WTC11 (cell line): ENCODE measurements around the gene DGKZ. TPM values are rescaled to one million over a fixed set of nuclear protein-coding genes. Genes with fewer than 3 reads are reported as not detected.

Experiments used
- ATAC-seq: fragments of 200-7000 bp; cut with Tn5 transposase; 2 replicates; pipeline ENCODE4 v1.10.0; 2021; ENCODE audit warnings: mild to moderate bottlenecking, moderate library complexity
- CTCF ChIA-PET: fragments of 300-600 bp; sonication (Branson Sonifier 250); formaldehyde crosslinking; loops from one replicate; lab custom pipeline; 2021; ENCODE audit warnings: antibody characterized with exemption; lab: Charles Lee
- POLR2A ChIA-PET: fragments of 350-600 bp; sonication (Branson Sonifier 250); formaldehyde crosslinking; loops from one replicate; lab custom pipeline; 2021; ENCODE audit warnings: antibody characterized with exemption; lab: Charles Lee
- DNase-seq: peaks from one replicate; pipeline ENCODE4 v3.0.0; 2021; ENCODE audit warnings: low spot score
- H3K27ac Mint-ChIP-seq: 2 replicates; pipeline ENCODE4 v1.8.0; 2021; ENCODE audit warnings: mixed read lengths
- H3K27me3 Mint-ChIP-seq: 2 replicates; pipeline ENCODE4 v1.8.0; 2021; ENCODE audit warnings: low read depth, mild to moderate bottlenecking, moderate library complexity, mixed read lengths
- H3K36me3 Mint-ChIP-seq: 2 replicates; pipeline ENCODE4 v1.8.0; 2021; ENCODE audit warnings: mixed read lengths
- H3K4me1 Mint-ChIP-seq: 2 replicates; pipeline ENCODE4 v1.8.0; 2022; ENCODE audit warnings: mixed read lengths
- H3K4me3 Mint-ChIP-seq: 2 replicates; pipeline ENCODE4 v1.8.0; 2021; ENCODE audit warnings: mild to moderate bottlenecking, moderate library complexity, mixed read lengths
- H3K9me3 Mint-ChIP-seq: 2 replicates; pipeline ENCODE4 v1.8.0; 2021; ENCODE audit warnings: mixed read lengths
- AR ChIP-seq: fragments of 250-450 bp; sonication (Bioruptor Pico); IDR thresholded peaks from 2 replicates; pipeline ENCODE4 v1.9.0; 2021; ENCODE audit warnings: mild to moderate bottlenecking
- ATF2 ChIP-seq: sonication (generic); formaldehyde crosslinking; IDR thresholded peaks from 2 replicates; pipeline ENCODE4 v1.8.1; 2022; ENCODE audit warnings: low read depth, missing genetic modification reagents, borderline replicate concordance
- CREB1 ChIP-seq: sonication (generic); formaldehyde crosslinking; IDR thresholded peaks from 2 replicates; pipeline ENCODE4 v1.8.0; 2023; ENCODE audit warnings: mild to moderate bottlenecking, missing genetic modification reagents
- EMX1 ChIP-seq: fragments of 250-450 bp; sonication (Bioruptor Pico); IDR thresholded peaks from 2 replicates; pipeline ENCODE4 v1.8.0; 2021; ENCODE audit warnings: mild to moderate bottlenecking
- HMGXB4 ChIP-seq: sonication (generic); formaldehyde crosslinking; IDR thresholded peaks from 2 replicates; pipeline ENCODE4 v1.8.1; 2023; ENCODE audit warnings: mild to moderate bottlenecking, moderate library complexity, missing genetic modification reagents
- IRF2 ChIP-seq: sonication (generic); formaldehyde crosslinking; IDR thresholded peaks from 2 replicates; pipeline ENCODE4 v1.8.0; 2022; ENCODE audit warnings: low read depth, missing genetic modification reagents, borderline replicate concordance
- NFE2L1 ChIP-seq: sonication (generic); formaldehyde crosslinking; IDR thresholded peaks from 2 replicates; pipeline ENCODE4 v1.8.1; 2023; ENCODE audit warnings: missing genetic modification reagents
- NFYB ChIP-seq: sonication (generic); formaldehyde crosslinking; conservative IDR thresholded peaks from 2 replicates; pipeline ENCODE4 v1.8.0; 2022; ENCODE audit warnings: low read depth, missing genetic modification reagents
- OVOL2 ChIP-seq: fragments of 250-450 bp; sonication (Bioruptor Pico); IDR thresholded peaks from 2 replicates; pipeline ENCODE4 v1.9.0; 2021; ENCODE audit warnings: mild to moderate bottlenecking, borderline replicate concordance
- PRRX2 ChIP-seq: fragments of 250-450 bp; sonication (Bioruptor Pico); IDR thresholded peaks from 2 replicates; pipeline ENCODE4 v1.8.0; 2021; ENCODE audit warnings: mild to moderate bottlenecking
- RELA ChIP-seq: sonication (generic); formaldehyde crosslinking; IDR thresholded peaks from 2 replicates; pipeline ENCODE4 v1.8.1; 2022; ENCODE audit warnings: missing genetic modification reagents, mild to moderate bottlenecking, borderline replicate concordance
- ZNF281 ChIP-seq: sonication (generic); formaldehyde crosslinking; IDR thresholded peaks from 2 replicates; pipeline ENCODE4 v1.8.0; 2023; ENCODE audit warnings: mild to moderate bottlenecking, missing genetic modification reagents
- ZNF396 ChIP-seq: fragments of 250-450 bp; sonication (Bioruptor Pico); IDR thresholded peaks from 2 replicates; pipeline ENCODE4 v1.8.0; 2021; ENCODE audit warnings: mild to moderate bottlenecking, moderate library complexity, borderline replicate concordance
- ZNF416 ChIP-seq: fragments of 250-450 bp; sonication (Bioruptor Pico); IDR thresholded peaks from 2 replicates; pipeline ENCODE4 v1.9.0; 2021; ENCODE audit warnings: mild to moderate bottlenecking, inconsistent platforms
- total RNA-seq: library from RNA; stranded (reverse); gene quantifications from 3 replicates; pipeline ENCODE4 v1.2.3, GENCODE V29; 2021
- TF ChIP-seq, protein P1 (sequence below): sonication (generic); formaldehyde crosslinking; conservative IDR thresholded peaks from 2 replicates; pipeline ENCODE4 v1.8.1; 2022; ENCODE audit warnings: mild to moderate bottlenecking, missing genetic modification reagents
- TF ChIP-seq, protein P2 (sequence below): sonication (generic); formaldehyde crosslinking; IDR thresholded peaks from 2 replicates; pipeline ENCODE4 v1.8.1; 2022; ENCODE audit warnings: low read depth, mild to moderate bottlenecking, moderate library complexity, missing genetic modification reagents, borderline replicate concordance
- TF ChIP-seq, protein P3 (sequence below): sonication (generic); formaldehyde crosslinking; IDR thresholded peaks from 2 replicates; pipeline ENCODE4 v1.8.1; 2022; ENCODE audit warnings: mild to moderate bottlenecking, moderate library complexity, missing genetic modification reagents
- TF ChIP-seq, protein P4 (sequence below): sonication (generic); formaldehyde crosslinking; IDR thresholded peaks from 2 replicates; pipeline ENCODE4 v1.8.0; 2022; ENCODE audit warnings: mild to moderate bottlenecking, missing genetic modification reagents
- TF ChIP-seq, protein P5 (sequence below): fragments of 200-600 bp; IDR thresholded peaks from 2 replicates; pipeline ENCODE4 v1.8.0; 2022; ENCODE audit warnings: antibody characterized with exemption

The DGKZ gene
- total RNA-seq, 1 experiment from 2014 or later, result 139 TPM

- ChIA-PET POLR2A (no interaction called here), CTCF (interaction anchor here (1.5 to 1.8 kb wide), 3 partner anchors 10 to 109 kb away, joined by 4 to 6 read pairs (median 5); no protein-coding TSS in a partner anchor)
- ATAC-seq (no peak), DNase-seq (no peak)
- Mint-ChIP-seq H3K4me1 (peaks cover 6% of the 10 kb centered on the region), H3K27ac (no peak overlapping the region), H3K4me3 (no peak overlapping the region), H3K36me3 (peaks cover 4% of the 10 kb centered on the region; the same call in 1 of the 2 replicates), H3K9me3 (no peaks in the 10 kb centered on the region), H3K27me3 (no peaks in the 10 kb centered on the region)
- TF ChIP-seq ATF2, result no peak
- no peak for TF ChIP-seq ZNF416
- TF ChIP-seq, protein P1, sequence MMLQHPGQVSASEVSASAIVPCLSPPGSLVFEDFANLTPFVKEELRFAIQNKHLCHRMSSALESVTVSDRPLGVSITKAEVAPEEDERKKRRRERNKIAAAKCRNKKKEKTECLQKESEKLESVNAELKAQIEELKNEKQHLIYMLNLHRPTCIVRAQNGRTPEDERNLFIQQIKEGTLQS (CRISPR knock-in tag), result no peak
- TF ChIP-seq NFYB, result no peak
- TF ChIP-seq, protein P2, sequence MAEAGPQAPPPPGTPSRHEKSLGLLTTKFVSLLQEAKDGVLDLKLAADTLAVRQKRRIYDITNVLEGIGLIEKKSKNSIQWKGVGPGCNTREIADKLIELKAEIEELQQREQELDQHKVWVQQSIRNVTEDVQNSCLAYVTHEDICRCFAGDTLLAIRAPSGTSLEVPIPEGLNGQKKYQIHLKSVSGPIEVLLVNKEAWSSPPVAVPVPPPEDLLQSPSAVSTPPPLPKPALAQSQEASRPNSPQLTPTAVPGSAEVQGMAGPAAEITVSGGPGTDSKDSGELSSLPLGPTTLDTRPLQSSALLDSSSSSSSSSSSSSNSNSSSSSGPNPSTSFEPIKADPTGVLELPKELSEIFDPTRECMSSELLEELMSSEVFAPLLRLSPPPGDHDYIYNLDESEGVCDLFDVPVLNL (CRISPR knock-in tag), result no peak
- TF ChIP-seq ZNF396 (CRISPR knock-in tag), result no peak
- TF ChIP-seq, protein P3, sequence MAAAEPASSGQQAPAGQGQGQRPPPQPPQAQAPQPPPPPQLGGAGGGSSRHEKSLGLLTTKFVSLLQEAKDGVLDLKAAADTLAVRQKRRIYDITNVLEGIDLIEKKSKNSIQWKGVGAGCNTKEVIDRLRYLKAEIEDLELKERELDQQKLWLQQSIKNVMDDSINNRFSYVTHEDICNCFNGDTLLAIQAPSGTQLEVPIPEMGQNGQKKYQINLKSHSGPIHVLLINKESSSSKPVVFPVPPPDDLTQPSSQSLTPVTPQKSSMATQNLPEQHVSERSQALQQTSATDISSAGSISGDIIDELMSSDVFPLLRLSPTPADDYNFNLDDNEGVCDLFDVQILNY, result no peak
- TF ChIP-seq, protein P4, sequence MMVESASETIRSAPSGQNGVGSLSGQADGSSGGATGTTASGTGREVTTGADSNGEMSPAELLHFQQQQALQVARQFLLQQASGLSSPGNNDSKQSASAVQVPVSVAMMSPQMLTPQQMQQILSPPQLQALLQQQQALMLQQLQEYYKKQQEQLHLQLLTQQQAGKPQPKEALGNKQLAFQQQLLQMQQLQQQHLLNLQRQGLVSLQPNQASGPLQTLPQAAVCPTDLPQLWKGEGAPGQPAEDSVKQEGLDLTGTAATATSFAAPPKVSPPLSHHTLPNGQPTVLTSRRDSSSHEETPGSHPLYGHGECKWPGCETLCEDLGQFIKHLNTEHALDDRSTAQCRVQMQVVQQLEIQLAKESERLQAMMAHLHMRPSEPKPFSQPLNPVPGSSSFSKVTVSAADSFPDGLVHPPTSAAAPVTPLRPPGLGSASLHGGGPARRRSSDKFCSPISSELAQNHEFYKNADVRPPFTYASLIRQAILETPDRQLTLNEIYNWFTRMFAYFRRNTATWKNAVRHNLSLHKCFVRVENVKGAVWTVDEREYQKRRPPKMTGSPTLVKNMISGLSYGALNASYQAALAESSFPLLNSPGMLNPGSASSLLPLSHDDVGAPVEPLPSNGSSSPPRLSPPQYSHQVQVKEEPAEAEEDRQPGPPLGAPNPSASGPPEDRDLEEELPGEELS (CRISPR knock-in tag), result no peak
- TF ChIP-seq OVOL2 (CRISPR knock-in tag), result no peak
- TF ChIP-seq, protein P5, sequence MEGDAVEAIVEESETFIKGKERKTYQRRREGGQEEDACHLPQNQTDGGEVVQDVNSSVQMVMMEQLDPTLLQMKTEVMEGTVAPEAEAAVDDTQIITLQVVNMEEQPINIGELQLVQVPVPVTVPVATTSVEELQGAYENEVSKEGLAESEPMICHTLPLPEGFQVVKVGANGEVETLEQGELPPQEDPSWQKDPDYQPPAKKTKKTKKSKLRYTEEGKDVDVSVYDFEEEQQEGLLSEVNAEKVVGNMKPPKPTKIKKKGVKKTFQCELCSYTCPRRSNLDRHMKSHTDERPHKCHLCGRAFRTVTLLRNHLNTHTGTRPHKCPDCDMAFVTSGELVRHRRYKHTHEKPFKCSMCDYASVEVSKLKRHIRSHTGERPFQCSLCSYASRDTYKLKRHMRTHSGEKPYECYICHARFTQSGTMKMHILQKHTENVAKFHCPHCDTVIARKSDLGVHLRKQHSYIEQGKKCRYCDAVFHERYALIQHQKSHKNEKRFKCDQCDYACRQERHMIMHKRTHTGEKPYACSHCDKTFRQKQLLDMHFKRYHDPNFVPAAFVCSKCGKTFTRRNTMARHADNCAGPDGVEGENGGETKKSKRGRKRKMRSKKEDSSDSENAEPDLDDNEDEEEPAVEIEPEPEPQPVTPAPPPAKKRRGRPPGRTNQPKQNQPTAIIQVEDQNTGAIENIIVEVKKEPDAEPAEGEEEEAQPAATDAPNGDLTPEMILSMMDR, result no peak
- TF ChIP-seq HMGXB4 (CRISPR knock-in tag), result no peak
These were observed 73.2 kb downstream of the DGKZ start for GRCh38 chr11:46420513-46420912.

DNA sequence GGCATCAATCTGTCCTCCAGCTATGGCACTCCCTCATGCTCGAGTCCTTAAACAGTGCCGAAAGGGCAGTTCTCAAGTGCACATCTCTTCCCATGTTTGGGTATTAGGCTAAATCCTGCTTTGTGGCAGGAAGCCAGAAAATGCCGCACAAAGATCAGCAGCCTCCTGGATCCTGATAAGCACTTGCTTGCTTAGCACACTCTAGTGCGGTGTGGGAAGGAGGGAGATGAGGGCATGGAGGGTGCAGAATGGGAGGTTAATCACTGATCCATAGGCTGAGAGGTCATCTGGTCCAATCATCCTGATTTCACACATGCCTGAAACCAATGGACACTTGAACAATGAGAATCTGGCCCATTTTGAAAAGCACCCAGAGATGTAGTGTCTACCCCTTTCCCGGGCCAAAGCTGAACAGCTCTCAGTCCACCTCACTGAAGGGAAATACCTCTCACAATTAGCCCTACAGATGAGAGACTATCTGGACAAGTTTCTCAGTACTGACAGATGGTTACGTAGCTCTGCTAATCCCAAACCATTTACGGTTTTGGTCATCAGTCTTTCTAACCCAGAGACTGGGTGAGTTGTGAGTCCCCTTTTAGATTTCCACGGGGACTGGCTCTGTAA lies 74.1 kb downstream of the DGKZ start:
- CTCF ChIA-PET, result interaction anchor here (1.5 to 1.8 kb wide), 3 partner anchors 11 to 108 kb away, joined by 4 to 6 read pairs (median 5); no protein-coding TSS in a partner anchor
- Mint-ChIP-seq H3K36me3 (peaks cover 4% of the 10 kb centered on the region; the same call in 1 of the 2 replicates), H3K4me3 (no peak overlapping the region), H3K27ac (no peak overlapping the region), H3K4me1 (peaks cover 7% of the 10 kb centered on the region), H3K27me3 (no peaks in the 10 kb centered on the region), H3K9me3 (no peaks in the 10 kb centered on the region)
- no peak for ATAC-seq
- no peak for DNase-seq
- POLR2A ChIA-PET, result no interaction called here
- TF ChIP-seq AR, result no peak
- TF ChIP-seq RELA, result no peak
- TF ChIP-seq CREB1 (CRISPR knock-in tag), result no peak
- no peak for TF ChIP-seq ZNF281
- TF ChIP-seq IRF2 (CRISPR knock-in tag), result no peak
- TF ChIP-seq NFE2L1 (CRISPR knock-in tag), result no peak
- no peak for TF ChIP-seq EMX1 (CRISPR knock-in tag)
- TF ChIP-seq PRRX2 (CRISPR knock-in tag), result no peak
